Endometrial microvascular endothelial cells (primary cell): ENCODE measurements around the gene GPR45. TPM values are rescaled to one million over a fixed set of nuclear protein-coding genes. Genes with fewer than 3 reads are reported as not detected.

Experiments used
- in situ Hi-C: cut with HindIII; loops from 2 replicates; pipeline ENCODE4 v1.10.0; 2017; ENCODE audit warnings: low sequenced_read_pairs, low pct_unique_long_range_greater_than_20kb; ENCODE audit errors: inconsistent ontology term
- total RNA-seq: library from RNA; depleted of rRNA; stranded (reverse); fragments of >200 nt; gene quantifications from one replicate; pipeline ENCODE4 v1.2.3, GENCODE V29; 2015; ENCODE audit errors: inconsistent ontology term

The GPR45 gene, protein sequence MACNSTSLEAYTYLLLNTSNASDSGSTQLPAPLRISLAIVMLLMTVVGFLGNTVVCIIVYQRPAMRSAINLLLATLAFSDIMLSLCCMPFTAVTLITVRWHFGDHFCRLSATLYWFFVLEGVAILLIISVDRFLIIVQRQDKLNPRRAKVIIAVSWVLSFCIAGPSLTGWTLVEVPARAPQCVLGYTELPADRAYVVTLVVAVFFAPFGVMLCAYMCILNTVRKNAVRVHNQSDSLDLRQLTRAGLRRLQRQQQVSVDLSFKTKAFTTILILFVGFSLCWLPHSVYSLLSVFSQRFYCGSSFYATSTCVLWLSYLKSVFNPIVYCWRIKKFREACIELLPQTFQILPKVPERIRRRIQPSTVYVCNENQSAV
- not detected for total RNA-seq

DNA sequence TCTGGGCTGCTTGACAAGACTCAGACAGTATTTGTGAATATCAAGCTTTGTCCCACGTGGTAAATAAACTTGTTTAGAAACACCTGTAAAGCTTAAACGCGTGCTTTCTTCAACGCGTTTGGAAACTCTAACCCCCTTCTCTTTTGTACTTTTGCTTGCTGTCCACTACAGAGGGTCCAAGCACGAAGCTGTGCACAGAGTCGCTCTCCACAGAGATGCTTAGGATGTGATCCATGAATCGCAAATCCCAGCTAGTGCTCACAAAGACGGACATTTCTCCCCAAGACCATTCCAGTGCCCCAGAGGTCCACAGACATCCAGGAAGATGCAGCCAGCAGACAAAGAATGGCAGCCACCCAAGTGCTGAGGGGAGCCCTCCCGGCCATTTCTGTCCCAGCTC lies at the start of gene GPR45:
GPR45 (plus strand) TSS at position 301 of the 400 bp plus-strand sequence. CDS start 116 bp downstream, outside the sequence.
- in situ Hi-C loops: no loop called here

DNA sequence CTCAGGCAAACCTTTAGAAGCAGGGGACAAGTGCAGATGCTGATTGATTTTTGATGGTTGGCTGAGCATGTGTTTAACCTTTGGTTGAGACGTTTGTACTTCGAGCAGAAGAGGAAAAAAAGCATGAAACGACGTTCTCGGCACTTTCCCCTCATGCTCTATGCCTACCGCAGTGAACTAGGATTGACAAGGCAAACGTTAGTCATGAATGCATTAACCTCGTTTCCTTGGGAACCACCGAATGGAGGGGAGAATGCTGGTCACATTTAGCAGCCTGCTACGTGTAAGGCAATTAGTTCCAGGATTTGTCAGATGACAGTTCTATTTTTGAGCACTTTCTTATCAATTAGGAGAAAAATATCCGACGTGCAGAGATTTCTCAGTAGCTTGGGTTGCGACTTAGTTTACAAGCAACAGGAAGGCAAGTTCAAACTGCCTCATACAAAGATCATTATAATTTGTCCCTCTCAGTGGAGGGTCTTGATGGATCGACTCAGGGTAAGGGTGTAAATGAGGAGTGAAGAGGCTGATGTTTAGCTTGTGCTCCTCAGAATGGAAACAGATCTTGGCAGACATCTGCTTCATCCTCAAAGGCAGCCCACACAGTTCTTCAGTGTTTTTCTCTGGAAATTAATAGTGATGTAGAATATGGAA lies 47.4 kb upstream of the GPR45 start:
- in situ Hi-C loops: no loop called here

DNA sequence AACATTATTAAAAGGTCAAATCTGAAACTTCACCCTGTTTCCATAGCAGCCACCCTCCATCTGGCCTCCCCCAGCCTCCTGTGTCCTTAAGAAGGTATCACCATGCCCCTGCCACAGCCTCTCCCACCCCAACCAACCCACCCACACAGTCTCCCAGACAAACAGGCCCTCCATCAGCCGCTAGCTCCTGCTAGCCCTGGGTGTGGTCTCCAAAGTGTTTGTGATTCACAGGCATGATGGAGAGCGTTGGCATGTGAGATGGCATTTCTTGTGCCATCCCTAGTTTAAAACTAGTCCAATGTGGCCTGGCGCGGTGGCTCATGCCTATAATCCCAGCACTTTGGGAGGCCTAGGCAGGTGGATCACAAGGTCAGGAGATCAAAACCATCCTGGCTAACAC lies 44.9 kb upstream of the GPR45 start:
- in situ Hi-C loops: no loop called here

DNA sequence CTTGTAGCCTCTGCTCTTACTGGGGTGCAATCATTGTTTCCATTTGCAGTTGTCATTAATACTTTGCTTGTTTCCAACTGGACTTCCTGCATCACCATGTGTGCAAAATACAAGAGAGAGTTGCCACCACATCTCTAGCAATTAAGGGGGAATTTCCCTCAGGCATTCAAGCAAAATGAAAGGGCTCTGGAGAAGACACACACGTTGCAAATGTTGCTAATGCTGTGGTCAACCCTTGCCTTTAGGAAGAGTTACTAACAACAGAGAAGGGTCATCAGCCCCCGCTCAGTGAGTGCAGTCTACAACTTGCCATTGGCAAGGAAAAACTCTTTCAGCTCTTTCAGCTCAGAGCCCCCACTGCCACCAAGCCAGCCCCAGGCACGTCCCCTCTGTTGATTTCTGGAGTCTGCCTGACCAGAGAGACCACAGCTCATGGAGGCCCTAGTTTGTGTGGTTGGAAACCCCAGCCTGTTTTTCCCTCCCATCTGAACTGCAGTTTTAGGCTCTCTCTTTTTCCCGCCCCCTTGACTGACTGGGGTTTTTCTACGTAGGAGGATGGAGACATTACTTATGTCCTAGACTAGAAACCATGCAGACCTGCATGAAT lies 25.9 kb upstream of the GPR45 start:
- in situ Hi-C loops: no loop called here

DNA sequence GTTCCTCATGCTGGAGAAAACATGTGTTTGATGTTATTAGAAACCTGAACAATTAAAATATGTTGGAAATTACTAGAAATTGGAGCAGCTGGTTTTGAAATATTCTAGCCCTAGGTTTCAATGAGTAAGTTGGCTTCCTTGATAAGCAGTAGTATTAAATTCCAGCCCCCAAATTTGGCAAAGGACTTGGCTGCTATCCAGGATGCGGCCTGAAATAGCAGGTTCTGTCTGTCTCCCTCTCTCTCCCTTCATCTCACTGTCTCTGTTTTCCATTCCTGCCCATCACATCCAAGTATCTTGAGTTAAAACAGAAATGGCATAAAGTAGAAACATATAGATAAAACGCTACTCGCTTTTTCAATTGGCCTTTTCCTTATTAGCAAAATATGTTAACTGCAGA lies 20.9 kb upstream of the GPR45 start:
- in situ Hi-C loops: no loop called here

DNA sequence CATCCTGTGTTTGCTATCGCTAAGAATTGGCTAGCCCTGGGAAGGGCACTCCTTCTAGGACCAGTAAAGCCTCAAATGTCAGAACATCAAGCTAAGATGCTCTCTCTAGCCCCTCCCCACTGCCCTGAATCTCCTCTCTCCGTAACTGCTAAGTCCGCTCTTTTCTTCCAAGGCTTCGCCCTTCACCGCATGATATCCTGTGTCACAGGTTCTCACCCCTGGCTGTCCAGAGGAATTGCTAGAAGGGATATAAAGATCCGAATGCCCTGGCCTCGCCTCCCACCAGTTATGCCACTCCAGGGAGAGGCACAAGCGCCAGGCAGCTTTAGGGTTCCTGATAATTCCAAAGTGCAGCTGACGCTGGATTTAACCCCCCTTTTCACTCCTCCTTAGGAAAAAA lies 17.1 kb upstream of the GPR45 start:
- in situ Hi-C loops: no loop called here

DNA sequence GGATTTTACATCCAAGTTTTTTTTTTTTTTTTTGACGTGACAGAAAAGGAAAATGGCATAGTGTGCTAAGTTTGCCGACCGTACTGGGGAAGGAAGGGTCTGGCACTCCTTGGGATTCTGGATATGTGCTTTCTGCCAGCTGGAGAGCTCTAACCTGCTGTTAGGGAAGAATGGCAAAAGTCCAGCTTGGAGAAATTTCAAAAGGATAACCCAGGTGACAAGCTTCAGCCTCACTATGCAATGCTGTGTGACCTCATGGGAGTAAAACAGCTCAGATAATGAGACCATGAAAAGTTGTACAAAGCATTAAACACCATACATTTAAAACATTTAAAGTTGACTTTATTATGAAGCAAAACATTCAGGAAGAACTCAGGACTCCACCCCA lies 10.3 kb upstream of the GPR45 start:
- in situ Hi-C loops: no loop called here

DNA sequence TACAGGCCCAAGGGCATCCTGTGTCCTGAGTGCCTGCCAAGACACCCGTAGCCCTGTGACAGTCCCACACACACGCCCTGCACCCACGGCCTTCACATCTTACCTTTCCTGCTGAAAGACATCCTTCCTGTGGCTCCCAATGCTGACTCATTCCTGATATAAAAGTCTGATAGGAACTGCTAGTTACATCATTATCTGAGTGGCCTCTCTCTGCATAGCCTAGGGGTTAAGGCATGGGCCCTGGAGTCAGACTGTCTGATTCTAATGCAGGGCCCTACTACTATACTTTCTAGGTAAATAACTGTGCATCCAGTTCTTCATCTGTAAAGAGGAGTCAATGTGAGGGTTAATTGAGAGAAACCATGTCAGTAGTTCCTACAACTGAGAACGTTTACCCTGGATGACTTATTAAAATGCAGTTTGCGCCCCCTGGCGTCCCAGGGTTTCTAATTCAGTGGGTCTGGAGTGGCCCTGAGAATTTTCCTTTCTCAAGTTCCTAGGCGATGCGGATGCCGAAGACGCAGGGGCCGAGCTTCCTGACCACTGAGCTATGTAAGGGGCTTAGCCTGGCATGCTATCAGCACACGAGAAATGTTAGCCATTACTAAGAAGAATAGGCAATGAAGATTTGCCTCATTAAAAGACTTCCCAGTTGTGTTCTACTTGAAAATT lies 6.0 kb upstream of the GPR45 start:
- in situ Hi-C loops: no loop called here

DNA sequence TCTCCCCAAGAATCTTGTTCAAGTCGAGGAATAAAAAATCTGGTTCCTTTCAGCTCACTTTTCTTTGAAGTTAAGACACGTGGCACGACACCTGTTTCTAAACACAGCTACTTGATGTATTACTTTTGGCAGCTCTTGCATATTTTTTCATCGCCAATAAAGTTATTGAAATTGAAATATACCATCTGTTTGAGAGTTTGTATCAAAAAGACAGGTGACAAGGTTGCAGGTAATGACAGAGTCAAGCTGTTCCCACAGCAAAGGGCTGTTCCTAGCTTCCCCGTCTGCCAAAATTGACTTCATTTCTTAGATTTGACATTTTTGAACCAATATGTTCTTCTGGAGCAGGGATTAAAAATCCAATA lies 5.5 kb upstream of the GPR45 start:
- in situ Hi-C loops: no loop called here

DNA sequence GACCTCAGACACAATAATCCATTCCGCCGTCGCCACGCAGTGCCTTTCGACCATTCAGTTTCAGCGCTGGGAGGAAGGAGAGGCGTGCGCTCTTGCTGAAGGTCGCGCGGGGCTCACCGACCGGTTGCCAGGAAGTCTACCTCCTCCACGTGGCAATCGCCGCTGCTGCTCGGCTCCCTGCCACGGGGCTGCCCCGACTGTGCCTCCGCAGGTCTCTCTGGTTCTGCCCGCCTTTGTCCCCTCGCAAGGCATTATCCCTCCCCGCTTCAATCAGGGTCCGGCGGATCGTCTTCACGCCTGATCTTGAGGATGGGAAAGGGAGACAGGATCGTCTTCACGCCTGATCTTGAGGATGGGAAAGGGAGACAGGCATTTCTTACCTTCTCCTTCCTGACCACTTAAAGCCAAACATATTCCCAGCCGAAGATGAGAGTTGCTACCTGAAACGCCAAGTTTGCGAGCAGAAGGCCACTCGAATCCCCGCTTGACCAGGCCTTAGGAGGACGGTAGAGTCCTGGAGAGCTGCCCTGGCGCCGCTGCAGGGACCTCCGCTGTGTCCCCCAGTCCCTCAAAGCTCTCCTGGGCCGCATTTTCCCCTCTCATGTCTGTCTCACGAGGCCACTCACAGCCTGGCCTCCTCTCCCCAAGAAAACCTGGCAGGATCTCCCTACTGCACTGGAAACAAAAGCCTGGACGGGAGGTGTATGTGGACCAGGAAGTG lies 4.3 kb upstream of the GPR45 start:
- in situ Hi-C loops: no loop called here

DNA sequence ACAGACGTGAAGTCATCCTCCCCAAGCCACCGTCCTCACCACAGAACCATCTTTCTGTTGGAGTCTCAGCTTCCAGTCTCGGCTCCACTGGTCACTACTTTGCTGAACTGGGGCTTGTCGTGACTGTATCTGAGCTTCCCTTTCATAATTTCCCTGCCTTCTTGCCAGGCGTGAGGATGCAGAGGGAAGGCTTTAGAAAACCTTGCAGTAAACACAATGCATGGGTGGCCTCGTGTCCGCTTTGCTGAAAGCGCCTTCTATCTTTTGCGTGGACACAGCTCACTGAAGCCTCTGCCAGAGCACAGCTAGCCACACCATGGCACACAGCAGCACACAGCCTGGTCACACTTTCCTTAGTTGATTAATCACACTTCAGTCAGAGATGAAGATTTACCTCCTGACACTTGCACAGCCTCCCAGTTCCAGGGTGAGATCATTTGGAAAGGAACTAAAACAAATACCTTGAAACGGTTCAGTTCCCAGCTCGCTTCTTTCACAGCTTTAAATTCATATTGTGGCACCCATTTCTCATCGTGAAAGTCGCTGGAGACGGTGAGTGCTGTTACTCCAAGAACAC lies 2.8 kb upstream of the GPR45 start:
- in situ Hi-C loops: no loop called here

DNA sequence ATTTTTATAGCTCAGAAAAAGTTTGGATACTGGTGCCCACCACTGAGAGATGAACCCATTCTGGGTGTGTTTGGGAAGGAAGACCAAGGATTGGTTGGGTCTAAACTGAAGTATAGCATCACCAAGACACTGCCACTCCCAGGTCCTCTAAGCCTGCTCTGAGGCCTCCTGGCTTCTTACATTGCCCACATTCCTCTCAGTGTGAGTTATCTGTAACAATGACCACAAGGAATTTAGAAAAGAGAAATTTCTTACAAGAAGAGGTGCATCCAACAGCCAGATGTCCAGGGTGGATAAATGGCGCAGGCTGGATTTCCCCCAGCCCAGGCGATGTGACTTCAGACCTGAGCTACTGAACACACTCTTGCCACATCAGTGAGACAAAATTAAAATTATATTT lies 1.6 kb upstream of the GPR45 start:
- in situ Hi-C loops: no loop called here

DNA sequence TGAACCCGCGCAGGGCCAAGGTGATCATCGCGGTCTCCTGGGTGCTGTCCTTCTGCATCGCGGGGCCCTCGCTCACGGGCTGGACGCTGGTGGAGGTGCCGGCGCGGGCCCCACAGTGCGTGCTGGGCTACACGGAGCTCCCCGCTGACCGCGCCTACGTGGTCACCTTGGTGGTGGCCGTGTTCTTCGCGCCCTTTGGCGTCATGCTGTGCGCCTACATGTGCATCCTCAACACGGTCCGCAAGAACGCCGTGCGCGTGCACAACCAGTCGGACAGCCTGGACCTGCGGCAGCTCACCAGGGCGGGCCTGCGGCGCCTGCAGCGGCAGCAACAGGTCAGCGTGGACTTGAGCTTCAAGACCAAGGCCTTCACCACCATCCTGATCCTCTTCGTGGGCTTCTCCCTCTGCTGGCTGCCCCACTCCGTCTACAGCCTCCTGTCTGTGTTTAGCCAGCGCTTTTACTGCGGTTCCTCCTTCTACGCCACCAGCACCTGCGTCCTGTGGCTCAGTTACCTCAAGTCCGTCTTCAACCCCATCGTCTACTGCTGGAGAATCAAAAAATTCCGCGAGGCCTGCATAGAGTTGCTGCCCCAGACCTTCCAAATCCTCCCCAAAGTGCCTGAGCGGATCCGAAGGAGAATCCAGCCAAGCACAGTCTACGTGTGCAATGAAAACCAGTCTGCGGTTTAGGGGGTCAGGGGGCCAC lies 897 bp downstream of the GPR45 start:
- in situ Hi-C loops: no loop called here

DNA sequence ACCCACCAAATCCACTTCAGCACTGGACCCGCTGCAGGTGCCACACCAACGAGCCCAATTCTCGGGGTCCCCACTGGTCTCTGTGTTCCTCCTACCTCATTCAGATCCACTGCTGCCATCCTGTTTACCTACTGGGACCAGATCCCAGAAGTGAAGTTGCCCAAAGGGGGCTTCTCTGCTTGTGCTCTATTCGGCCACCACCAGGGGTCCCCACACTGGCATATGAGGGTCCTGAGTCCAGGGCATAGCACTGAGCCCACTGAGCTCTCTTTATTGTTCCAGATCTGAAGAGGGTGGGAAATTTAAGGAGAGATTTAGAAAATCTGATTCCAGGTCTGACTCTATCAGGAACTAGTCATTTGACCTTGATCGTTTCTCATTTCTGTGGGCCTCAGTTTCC lies 2.4 kb downstream of the GPR45 start:
- in situ Hi-C loops: no loop called here

DNA sequence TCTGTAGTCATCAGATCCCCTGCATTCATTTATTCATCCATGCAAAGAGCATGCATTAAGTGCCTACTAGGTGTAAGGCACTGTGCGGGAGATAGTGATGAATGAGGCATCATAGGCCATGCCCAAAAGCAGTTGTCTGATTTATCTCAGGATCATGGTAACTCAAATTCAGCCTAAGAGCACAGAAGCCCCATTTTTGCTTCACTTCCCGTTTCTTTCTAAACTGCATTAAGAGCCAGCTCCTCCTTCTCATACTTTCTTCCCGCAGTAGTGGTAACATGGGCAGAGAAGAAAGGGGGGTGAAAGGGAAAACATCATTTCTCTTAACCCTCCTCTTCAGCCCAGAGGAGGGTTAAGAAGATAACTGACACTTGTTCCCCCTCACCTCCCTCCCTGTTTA lies 2.9 kb downstream of the GPR45 start:
- in situ Hi-C loops: no loop called here

DNA sequence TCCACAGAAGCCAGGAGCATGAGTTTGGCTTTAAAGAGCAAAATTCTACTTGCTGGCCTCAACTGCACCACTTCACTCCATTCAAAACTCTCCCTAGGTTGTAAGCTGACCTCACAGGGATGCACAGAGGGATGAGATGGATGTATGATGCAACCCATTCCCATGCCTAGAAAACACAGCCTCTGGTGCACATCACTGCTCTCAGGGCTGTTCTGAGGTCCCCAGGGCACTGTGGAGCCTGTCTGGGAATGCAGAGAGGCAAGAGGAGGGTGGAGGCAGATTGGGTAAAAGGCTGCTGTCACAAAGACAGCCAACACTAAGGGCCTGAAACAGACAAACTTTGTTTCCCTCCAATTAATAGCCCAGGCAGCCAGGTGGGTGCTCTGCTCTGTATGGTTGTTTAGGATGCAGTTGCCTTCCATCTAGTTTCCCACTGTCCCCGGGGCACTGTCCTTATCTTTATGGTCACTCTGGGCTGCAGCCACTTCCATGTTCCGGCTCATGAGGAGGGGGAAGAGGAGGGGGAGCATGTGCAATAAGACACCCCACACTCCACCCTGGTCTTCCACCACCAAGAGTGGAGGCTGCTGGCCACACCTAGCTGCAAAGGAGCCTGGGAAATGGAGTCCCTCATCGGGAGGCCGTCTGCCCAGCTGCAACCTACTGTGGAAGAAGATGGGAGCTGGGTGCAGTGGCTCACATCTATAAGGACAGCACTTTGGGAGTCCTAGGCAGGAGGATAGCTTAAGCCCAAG lies 7.0 kb downstream of the GPR45 start:
- in situ Hi-C loops: no loop called here

DNA sequence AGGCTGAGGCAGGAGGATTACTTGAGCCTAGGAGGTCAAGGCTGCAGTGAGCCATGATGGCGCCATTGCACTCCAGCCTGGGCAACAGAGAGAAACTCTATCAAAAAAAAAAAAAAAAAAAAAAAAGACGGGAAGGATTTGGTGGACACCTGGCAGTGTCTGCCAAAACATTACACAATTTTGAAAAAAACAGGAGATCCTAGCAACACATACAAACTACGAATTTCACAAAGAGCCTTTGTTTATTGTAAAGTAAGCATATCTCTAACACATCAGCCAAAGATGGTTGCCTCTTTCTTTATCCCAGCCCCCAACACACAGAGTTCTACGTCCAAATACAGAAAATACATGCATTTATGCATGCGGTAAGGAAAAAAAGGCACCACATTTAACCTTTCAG lies 7.6 kb downstream of the GPR45 start:
- in situ Hi-C loops: no loop called here

DNA sequence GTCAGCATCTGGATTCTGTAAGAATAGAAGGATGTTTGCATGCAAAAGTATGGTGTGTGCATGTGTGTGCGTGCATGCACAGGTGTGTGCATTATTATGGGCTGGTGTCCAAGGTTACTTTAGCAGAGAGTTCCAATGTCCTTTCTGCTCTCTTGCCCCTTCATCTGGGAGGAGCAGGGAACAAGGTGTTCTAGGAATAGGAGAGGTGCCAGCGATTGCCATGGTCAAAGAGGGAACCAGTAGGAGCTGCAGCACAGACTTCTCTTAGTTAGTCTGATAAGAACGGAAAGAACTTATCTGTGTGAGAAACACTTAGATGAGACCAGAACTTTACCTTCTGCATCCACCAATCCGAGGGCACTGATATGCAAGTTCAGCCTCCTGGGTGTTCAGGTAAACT lies 8.3 kb downstream of the GPR45 start:
- in situ Hi-C loops: no loop called here
